RWPE1 (cell line): ENCODE data around the gene ANKRD11.

Experiments used
- CTCF ChIA-PET: fragments of 350-600 bp; sonication (Branson Sonifier 250); formaldehyde crosslinking; extraction: SDS; loops from one replicate; lab custom pipeline; 2021; lab: Yijun Ruan, JAX
- POLR2A ChIA-PET: fragments of 400-600 bp; formaldehyde crosslinking; extraction: SDS; loops from one replicate; lab custom pipeline; 2020; ENCODE audit warnings: antibody characterized with exemption; ENCODE audit not compliant: low non-redundant PET; lab: Yijun Ruan, JAX
- DNase-seq: peaks from one replicate; pipeline ENCODE4 v3.0.0; 2012; ENCODE audit warnings: low spot score
- H3K27ac ChIP-seq: fragments of 450-650 bp; 2 replicates; pipeline ENCODE4 v1.5.1; 2017
- TF ChIP-seq, protein P1 (sequence below): fragments of 450-650 bp; conservative IDR thresholded peaks from 2 replicates; pipeline ENCODE4 v1.5.1; 2017; ENCODE audit warnings: low read depth, mild to moderate bottlenecking

The ANKRD11 gene

DNA sequence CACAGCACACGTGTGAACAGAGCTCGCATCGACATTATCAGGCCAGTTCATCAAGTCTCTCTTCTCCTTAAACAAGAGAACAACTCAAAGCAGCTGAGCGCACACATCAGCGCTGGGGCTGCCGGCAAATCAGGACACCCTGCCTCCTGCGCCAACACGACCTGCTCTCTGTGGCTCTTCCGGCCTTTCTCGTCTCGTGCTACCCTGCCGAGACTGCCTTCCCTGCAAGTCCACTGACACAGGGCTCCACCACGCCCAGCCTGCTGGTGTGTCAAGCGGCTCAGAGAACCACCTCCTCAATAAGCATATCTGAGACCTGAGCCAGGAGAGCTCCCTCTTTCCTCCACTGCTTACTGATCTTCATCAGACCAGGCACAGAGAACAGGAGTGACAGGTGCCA lies 176.0 kb downstream of the ANKRD11 start:
- ChIA-PET CTCF (no interaction called here), POLR2A (no interaction called here)
- no peak for DNase-seq
- TF ChIP-seq, protein P1, sequence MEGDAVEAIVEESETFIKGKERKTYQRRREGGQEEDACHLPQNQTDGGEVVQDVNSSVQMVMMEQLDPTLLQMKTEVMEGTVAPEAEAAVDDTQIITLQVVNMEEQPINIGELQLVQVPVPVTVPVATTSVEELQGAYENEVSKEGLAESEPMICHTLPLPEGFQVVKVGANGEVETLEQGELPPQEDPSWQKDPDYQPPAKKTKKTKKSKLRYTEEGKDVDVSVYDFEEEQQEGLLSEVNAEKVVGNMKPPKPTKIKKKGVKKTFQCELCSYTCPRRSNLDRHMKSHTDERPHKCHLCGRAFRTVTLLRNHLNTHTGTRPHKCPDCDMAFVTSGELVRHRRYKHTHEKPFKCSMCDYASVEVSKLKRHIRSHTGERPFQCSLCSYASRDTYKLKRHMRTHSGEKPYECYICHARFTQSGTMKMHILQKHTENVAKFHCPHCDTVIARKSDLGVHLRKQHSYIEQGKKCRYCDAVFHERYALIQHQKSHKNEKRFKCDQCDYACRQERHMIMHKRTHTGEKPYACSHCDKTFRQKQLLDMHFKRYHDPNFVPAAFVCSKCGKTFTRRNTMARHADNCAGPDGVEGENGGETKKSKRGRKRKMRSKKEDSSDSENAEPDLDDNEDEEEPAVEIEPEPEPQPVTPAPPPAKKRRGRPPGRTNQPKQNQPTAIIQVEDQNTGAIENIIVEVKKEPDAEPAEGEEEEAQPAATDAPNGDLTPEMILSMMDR: no peak
- H3K27ac ChIP-seq: peak overlapping the region; percentile 97

DNA sequence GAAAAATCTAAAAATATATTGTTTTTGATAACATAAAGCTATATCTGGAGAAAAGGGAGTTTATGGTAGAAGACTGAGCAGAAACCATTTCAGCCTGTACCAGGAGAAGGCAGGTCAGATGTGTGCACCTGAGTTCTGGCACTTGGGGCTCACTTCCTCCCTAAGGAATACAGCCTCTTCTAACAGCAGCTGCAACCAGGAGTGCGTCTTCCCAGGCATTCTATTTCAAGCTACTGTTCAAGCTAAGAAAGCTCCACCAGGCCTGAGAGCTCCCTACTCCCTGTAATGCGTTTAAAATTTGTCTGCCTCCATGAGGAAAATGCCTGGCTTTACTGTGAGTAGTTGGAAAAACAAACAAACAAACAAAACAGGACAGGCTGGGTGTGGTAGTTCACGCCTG lies 176.8 kb downstream of the ANKRD11 start:
- ChIA-PET CTCF (interaction anchor here (0.6 kb wide), 1 partner anchor 294 kb away, joined by 3 read pairs; no protein-coding TSS in a partner anchor), POLR2A (no interaction called here)
- DNase-seq: no peak
- TF ChIP-seq, protein P1: no peak
- H3K27ac ChIP-seq: peak overlapping the region; percentile 97

DNA sequence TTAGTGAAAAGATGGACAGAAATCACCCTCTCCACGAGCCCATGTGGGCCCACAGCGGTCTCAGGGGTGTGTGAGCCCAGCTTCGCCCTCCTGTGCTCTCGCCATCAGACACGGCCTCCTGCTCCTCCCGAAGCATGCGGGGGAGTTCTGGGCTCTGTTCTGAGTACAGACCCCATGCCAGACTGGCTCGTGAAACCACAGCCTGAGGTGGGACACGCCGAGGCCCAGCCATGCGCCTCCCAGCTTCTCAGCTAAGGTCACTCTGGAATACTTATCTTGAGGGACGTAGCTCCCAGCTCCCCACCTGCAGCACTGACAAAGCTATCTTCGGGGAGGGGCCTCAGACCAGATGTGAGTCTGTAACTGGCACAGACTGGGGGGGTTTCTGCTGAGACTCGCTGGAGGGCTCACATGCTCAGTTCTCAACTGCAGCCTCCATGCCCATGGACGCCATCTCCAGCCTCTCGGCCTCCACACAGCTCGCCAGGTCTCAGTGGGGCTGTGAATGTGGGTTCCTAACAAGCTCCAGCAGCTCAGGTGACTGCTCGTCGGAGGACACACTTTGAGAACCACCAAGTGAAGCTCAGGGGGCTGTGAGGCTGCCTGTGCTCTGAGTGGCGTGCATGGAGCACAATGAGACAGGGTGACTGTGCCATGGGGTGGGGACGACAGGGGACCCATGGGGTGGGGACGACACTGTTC lies 177.6 kb downstream of the ANKRD11 start:
- no peak for DNase-seq
- TF ChIP-seq, protein P1: no peak
- CTCF ChIA-PET: interaction anchor here (0.6 kb wide), 1 partner anchor 295 kb away, joined by 3 read pairs; no protein-coding TSS in a partner anchor
- POLR2A ChIA-PET: no interaction called here
- H3K27ac ChIP-seq: peak overlapping the region; percentile 97

DNA sequence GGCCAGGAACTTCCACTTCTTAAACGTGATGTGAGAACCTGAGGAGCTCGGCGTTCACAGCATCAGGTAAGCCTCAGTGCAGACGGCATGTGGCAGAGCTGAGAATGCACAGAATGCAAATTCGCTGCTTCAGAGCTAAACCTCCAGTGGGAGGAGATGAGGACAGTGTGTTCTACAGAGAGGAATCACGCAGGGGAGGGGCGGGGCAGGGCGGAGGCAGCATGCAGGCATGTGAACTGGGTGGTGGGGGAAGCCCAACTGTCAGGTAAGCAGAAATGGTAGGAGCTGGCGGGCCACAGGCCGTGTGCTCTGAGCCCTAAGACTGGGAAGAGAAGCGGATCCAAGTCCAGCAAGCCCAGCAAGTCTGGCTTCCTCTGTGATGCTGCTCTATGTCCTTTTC lies 178.2 kb downstream of the ANKRD11 start:
- CTCF ChIA-PET: no interaction called here
- H3K27ac ChIP-seq: peak overlapping the region; percentile 97
- POLR2A ChIA-PET: no interaction called here
- TF ChIP-seq, protein P1: no peak
- DNase-seq: no peak

DNA sequence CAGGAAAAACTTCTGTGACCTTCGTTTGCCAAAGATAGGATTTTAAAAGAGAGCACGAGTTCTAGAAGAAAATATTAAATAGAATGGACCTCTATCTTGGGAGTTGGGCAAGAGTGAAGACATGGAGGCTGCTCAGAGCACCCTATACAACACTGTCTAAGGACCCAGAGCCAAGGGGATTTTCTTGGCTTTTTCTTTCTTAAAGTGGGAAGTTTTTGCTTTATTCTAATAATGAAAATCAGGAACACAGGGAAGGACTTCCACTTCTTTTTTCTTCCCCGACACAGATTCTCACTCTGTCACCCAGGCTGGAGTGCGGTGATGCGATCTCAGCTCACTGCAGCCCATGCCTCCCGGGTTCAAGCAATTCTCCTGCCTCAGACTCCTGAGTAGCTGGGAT lies 178.7 kb downstream of the ANKRD11 start:
- POLR2A ChIA-PET: no interaction called here
- no peak for DNase-seq
- TF ChIP-seq, protein P1: no peak
- peak overlapping the region; percentile 97 for H3K27ac ChIP-seq
- CTCF ChIA-PET: no interaction called here

DNA sequence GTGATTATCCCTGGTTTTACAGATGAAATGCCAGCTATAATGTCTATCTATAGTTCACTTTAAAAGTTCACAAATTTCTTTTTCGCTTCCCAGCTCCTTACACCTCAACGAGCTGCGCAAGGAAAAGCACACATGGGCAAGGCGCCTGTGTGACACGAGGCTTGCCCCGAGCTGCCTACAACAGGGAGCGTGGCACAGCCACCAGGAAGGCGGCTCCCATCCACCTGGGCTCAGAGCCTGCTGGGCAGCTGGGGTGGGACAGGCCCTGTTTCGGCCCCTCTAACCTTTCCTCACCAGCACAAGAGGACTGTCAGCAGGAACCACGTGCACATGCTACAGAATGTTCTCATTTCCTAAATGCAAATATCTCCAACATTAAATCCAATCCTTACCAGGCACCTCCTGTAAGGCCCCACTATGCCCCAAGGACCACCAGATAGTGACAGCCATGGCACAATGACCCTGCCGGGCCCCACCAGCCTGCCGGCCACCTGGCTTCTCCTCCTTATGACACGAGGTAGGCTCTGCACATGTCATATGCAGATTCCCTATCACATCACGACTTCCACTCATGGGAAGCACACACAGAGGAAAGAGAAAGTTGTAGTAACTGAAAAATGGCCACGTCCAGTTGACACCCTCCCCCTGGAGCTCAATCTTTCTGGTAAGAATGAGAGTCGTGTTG lies 180.8 kb downstream of the ANKRD11 start:
- CTCF ChIA-PET: no interaction called here
- no peak for DNase-seq
- H3K27ac ChIP-seq: peak overlapping the region; percentile 41
- TF ChIP-seq, protein P1: no peak
- POLR2A ChIA-PET: no interaction called here
